ENCODE measurements around the gene CMTM4. TPM values are rescaled to one million over a fixed set of nuclear protein-coding genes. Genes with fewer than 3 reads are reported as not detected.

CMTM4 gene
- polyA plus RNA-seq, 1 of the 3 experiments (the other 2 are of a cell fraction), result 21.7 TPM

DNA sequence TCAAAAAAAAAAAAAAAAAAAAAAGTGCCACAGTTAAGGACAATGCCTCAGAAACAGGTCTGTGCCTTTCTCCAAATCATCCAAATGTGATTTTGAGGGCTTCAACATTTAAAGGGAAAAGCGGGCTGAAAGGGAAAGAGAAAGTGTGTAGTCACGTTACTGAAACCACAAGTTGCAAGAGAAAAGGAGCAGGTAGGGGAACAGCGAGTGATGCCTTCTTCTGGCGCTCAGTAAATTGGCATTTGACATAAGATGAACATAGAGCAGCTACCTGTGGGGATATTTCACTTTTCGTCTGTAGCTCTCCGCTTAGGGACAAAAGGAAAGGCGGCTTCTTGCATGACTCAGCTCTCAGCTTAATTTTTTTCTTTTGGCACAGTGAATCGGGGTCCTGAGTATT is 106.2 kb downstream of the CMTM4 start:
- H3K4me1 ChIP-seq (ENCODE audit: control insufficient read depth in 1 of 2, insufficient read depth in 2 of 2, low read depth in 1 of 2, low read length in 1 of 2), result no peaks in the 10 kb centered on the region
- no peak overlapping the region for H2AFZ ChIP-seq (ENCODE audit: low read depth)
- H3K9me2 ChIP-seq, result no peaks in the 10 kb centered on the region
- H3K27me3 ChIP-seq (ENCODE audit: insufficient read depth), result no peaks in the 10 kb centered on the region
- no peaks in the 10 kb centered on the region for H3K36me3 ChIP-seq (replicated peaks in 1 of 2; ENCODE audit: control insufficient read depth in 1 of 2, insufficient read depth in 2 of 2, low read length in 1 of 2)
- H4K20me1 ChIP-seq (ENCODE audit: insufficient read depth), result no peaks in the 10 kb centered on the region
- no peak for DNase-seq
- TF ChIP-seq, protein P1, sequence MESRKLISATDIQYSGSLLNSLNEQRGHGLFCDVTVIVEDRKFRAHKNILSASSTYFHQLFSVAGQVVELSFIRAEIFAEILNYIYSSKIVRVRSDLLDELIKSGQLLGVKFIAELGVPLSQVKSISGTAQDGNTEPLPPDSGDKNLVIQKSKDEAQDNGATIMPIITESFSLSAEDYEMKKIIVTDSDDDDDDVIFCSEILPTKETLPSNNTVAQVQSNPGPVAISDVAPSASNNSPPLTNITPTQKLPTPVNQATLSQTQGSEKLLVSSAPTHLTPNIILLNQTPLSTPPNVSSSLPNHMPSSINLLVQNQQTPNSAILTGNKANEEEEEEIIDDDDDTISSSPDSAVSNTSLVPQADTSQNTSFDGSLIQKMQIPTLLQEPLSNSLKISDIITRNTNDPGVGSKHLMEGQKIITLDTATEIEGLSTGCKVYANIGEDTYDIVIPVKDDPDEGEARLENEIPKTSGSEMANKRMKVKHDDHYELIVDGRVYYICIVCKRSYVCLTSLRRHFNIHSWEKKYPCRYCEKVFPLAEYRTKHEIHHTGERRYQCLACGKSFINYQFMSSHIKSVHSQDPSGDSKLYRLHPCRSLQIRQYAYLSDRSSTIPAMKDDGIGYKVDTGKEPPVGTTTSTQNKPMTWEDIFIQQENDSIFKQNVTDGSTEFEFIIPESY (IDR thresholded peaks at IDR 0.05; ENCODE audit: borderline replicate concordance, low read depth), result no peak
- TF ChIP-seq RXRA (IDR thresholded peaks at IDR 0.05; ENCODE audit: borderline replicate concordance, low read depth) (no peak), RFX5 (IDR thresholded peaks at IDR 0.05; ENCODE audit: low read length) (no peak), RAD21 (IDR thresholded peaks at IDR 0.05; ENCODE audit: low read length) (no peak), FOXM1 (IDR thresholded peaks at IDR 0.05; ENCODE audit: low read depth) (no peak), MEF2A (IDR thresholded peaks at IDR 0.05; ENCODE audit: borderline replicate concordance, low read depth) (no peak), FOXJ3 (CRISPR knock-in tag; IDR thresholded peaks at IDR 0.05) (no peak), NRF1 (IDR thresholded peaks at IDR 0.05; ENCODE audit: low read depth, low read length) (no peak), JUND (IDR thresholded peaks at IDR 0.05) (no peak), GABPA (IDR thresholded peaks at IDR 0.05; ENCODE audit: low read depth) (no peak), YY1 (IDR thresholded peaks at IDR 0.05; ENCODE audit: low read depth) (no peak), EZH2phosphoT487 (IDR thresholded peaks at IDR 0.05; ENCODE audit: borderline replicate concordance, low read depth) (no peak), EP300 (IDR thresholded peaks at IDR 0.05; ENCODE audit: borderline replicate concordance in 1 of 2, low read depth in 1 of 2, low read length in 1 of 2) (no peak), TEAD4 (IDR thresholded peaks at IDR 0.05; ENCODE audit: borderline replicate concordance, insufficient read depth) (no peak), POLR2AphosphoS5 (IDR thresholded peaks at IDR 0.05; ENCODE audit: low read depth, low read length) (no peak)
- TF ChIP-seq, protein P2, sequence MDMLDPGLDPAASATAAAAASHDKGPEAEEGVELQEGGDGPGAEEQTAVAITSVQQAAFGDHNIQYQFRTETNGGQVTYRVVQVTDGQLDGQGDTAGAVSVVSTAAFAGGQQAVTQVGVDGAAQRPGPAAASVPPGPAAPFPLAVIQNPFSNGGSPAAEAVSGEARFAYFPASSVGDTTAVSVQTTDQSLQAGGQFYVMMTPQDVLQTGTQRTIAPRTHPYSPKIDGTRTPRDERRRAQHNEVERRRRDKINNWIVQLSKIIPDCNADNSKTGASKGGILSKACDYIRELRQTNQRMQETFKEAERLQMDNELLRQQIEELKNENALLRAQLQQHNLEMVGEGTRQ (IDR thresholded peaks at IDR 0.05; ENCODE audit: borderline replicate concordance, low read depth, low read length), result no peak
- TF ChIP-seq, protein P3, sequence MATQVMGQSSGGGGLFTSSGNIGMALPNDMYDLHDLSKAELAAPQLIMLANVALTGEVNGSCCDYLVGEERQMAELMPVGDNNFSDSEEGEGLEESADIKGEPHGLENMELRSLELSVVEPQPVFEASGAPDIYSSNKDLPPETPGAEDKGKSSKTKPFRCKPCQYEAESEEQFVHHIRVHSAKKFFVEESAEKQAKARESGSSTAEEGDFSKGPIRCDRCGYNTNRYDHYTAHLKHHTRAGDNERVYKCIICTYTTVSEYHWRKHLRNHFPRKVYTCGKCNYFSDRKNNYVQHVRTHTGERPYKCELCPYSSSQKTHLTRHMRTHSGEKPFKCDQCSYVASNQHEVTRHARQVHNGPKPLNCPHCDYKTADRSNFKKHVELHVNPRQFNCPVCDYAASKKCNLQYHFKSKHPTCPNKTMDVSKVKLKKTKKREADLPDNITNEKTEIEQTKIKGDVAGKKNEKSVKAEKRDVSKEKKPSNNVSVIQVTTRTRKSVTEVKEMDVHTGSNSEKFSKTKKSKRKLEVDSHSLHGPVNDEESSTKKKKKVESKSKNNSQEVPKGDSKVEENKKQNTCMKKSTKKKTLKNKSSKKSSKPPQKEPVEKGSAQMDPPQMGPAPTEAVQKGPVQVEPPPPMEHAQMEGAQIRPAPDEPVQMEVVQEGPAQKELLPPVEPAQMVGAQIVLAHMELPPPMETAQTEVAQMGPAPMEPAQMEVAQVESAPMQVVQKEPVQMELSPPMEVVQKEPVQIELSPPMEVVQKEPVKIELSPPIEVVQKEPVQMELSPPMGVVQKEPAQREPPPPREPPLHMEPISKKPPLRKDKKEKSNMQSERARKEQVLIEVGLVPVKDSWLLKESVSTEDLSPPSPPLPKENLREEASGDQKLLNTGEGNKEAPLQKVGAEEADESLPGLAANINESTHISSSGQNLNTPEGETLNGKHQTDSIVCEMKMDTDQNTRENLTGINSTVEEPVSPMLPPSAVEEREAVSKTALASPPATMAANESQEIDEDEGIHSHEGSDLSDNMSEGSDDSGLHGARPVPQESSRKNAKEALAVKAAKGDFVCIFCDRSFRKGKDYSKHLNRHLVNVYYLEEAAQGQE (IDR thresholded peaks at IDR 0.05; ENCODE audit: low read depth, low read length), result no peak
- TF ChIP-seq, protein P4, sequence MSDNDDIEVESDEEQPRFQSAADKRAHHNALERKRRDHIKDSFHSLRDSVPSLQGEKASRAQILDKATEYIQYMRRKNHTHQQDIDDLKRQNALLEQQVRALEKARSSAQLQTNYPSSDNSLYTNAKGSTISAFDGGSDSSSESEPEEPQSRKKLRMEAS (IDR thresholded peaks at IDR 0.05; ENCODE audit: low read depth), result no peak
- TF ChIP-seq, protein P5, sequence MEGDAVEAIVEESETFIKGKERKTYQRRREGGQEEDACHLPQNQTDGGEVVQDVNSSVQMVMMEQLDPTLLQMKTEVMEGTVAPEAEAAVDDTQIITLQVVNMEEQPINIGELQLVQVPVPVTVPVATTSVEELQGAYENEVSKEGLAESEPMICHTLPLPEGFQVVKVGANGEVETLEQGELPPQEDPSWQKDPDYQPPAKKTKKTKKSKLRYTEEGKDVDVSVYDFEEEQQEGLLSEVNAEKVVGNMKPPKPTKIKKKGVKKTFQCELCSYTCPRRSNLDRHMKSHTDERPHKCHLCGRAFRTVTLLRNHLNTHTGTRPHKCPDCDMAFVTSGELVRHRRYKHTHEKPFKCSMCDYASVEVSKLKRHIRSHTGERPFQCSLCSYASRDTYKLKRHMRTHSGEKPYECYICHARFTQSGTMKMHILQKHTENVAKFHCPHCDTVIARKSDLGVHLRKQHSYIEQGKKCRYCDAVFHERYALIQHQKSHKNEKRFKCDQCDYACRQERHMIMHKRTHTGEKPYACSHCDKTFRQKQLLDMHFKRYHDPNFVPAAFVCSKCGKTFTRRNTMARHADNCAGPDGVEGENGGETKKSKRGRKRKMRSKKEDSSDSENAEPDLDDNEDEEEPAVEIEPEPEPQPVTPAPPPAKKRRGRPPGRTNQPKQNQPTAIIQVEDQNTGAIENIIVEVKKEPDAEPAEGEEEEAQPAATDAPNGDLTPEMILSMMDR (IDR thresholded peaks at IDR 0.05), result no peak
- TF ChIP-seq, protein P6, sequence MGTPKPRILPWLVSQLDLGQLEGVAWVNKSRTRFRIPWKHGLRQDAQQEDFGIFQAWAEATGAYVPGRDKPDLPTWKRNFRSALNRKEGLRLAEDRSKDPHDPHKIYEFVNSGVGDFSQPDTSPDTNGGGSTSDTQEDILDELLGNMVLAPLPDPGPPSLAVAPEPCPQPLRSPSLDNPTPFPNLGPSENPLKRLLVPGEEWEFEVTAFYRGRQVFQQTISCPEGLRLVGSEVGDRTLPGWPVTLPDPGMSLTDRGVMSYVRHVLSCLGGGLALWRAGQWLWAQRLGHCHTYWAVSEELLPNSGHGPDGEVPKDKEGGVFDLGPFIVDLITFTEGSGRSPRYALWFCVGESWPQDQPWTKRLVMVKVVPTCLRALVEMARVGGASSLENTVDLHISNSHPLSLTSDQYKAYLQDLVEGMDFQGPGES (IDR thresholded peaks at IDR 0.05; ENCODE audit: low read depth, low read length), result no peak
- ChIA-PET POLR2A (no interaction called here), CTCF (interaction anchor here (2.7 kb wide), 1 partner anchor 184 kb away, joined by 15 read pairs; no protein-coding TSS in a partner anchor)
- no peak overlapping the region for H3K4me2 ChIP-seq
- no peaks in the 10 kb centered on the region for H3K79me2 ChIP-seq (ENCODE audit: insufficient read depth)
- H3K4me3 ChIP-seq (ENCODE audit: low read depth in 2 of 2, low read length in 1 of 2), result no peak overlapping the region
- H3K9me3 ChIP-seq, result no peaks in the 10 kb centered on the region
- no peak overlapping the region for H3K27ac ChIP-seq (ENCODE audit: low read depth in 2 of 2, low read length in 1 of 2)
- no peaks in the 10 kb centered on the region for H3F3A ChIP-seq (replicated peaks; ENCODE audit: insufficient read depth)
- no peak overlapping the region for H3K9ac ChIP-seq
- 85% methylated on average over 8 of the region's 8 CpGs for WGBS (ENCODE audit: low lambda C conversion rate)
